Neuronal stem cell (in vitro differentiated cells): ENCODE measurements around the gene LIMS1.
"Not testable (repeated sequence)": the region's sequence is repeated elsewhere in the genome, so short reads cannot be mapped to it uniquely, and the experiment has no call there.

Experiments used
- DNase-seq: peaks from one replicate; pipeline ENCODE4 v3.0.0-alpha.2; 2013; ENCODE audit warnings: low spot score
- H2AFZ ChIP-seq: one replicate; pipeline ENCODE4 v1.6.1; 2013; ENCODE audit warnings: mild to moderate bottlenecking, low read length, inconsistent platforms
- H2AK5ac ChIP-seq: 2 replicates; pipeline ENCODE4 v1.6.1; 2013; ENCODE audit warnings: low read depth, mild to moderate bottlenecking, inconsistent platforms, low read length, moderate library complexity, mixed read lengths
- H2BK120ac ChIP-seq: 2 replicates; pipeline ENCODE4 v1.6.1; 2013; ENCODE audit warnings: low read depth, mild to moderate bottlenecking, inconsistent platforms, low read length, moderate library complexity, mixed read lengths
- H2BK12ac ChIP-seq: one replicate; pipeline ENCODE4 v1.6.1; 2013; ENCODE audit warnings: low read length, inconsistent platforms
- H2BK15ac ChIP-seq: 2 replicates; pipeline ENCODE4 v1.6.1; 2013; ENCODE audit warnings: mild to moderate bottlenecking, low read length, inconsistent platforms, mixed read lengths
- H2BK5ac ChIP-seq: one replicate; pipeline ENCODE4 v1.6.1; 2013; ENCODE audit warnings: inconsistent platforms, mild to moderate bottlenecking, low read length, moderate library complexity
- H3K14ac ChIP-seq: one replicate; pipeline ENCODE4 v1.6.1; 2013; ENCODE audit warnings: low read length, inconsistent platforms
- H3K18ac ChIP-seq: 2 replicates; pipeline ENCODE4 v1.6.1; 2013; ENCODE audit warnings: low read length, inconsistent platforms
- H3K23ac ChIP-seq: 2 replicates; pipeline ENCODE4 v1.6.1; 2013; ENCODE audit warnings: low read depth, mild to moderate bottlenecking, mixed read lengths, low read length, inconsistent platforms; ENCODE audit not compliant: poor library complexity
- H3K27ac ChIP-seq: replicated peaks from 3 replicates; pipeline ENCODE4 v1.5.1; 2013; ENCODE audit warnings: low read length, inconsistent platforms
- H3K27me3 ChIP-seq, 3 experiments: 2 replicates each; pipeline ENCODE4 v1.6.1; 2013; ENCODE audit warnings: low read length in 3 of 3, mild to moderate bottlenecking in 2 of 3, inconsistent platforms in 1 of 3, low read depth in 1 of 3, mixed read lengths in 1 of 3, moderate library complexity in 1 of 3; ENCODE audit not compliant: control insufficient read depth in 3 of 3, insufficient read depth in 3 of 3
- H3K36me3 ChIP-seq, 2 donors: replicated peaks in 1 of 2; 2 replicates each; pipeline ENCODE4 v1.6.1; 2013; ENCODE audit warnings: low read length in 2 of 2; ENCODE audit not compliant: control insufficient read depth in 2 of 2, insufficient read depth in 2 of 2
- H3K4ac ChIP-seq: 2 replicates; pipeline ENCODE4 v1.6.1; 2013; ENCODE audit warnings: inconsistent platforms, mild to moderate bottlenecking, low read length, moderate library complexity
- H3K4me1 ChIP-seq, 2 donors: 1 replicate in 1 of 2; 2 replicates in 1 of 2; pipeline ENCODE4 v1.6.1; 2013; ENCODE audit warnings: low read length in 2 of 2, low read depth in 1 of 2; ENCODE audit not compliant: control insufficient read depth in 2 of 2, insufficient read depth in 1 of 2
- H3K4me2 ChIP-seq: one replicate; pipeline ENCODE4 v1.6.1; 2013; ENCODE audit warnings: mild to moderate bottlenecking, low read length, inconsistent platforms; ENCODE audit not compliant: insufficient read depth, poor library complexity, severe bottlenecking
- H3K4me3 ChIP-seq, 2 donors: 2 replicates each; pipeline ENCODE4 v1.5.1; 2013; ENCODE audit warnings: low read length in 2 of 2, mild to moderate bottlenecking in 2 of 2, inconsistent platforms in 1 of 2, moderate library complexity in 1 of 2
- H3K79me1 ChIP-seq: one replicate; pipeline ENCODE4 v1.6.1; 2013; ENCODE audit warnings: low read depth, mild to moderate bottlenecking, inconsistent platforms, low read length, moderate library complexity
- H3K9ac ChIP-seq: one replicate; pipeline ENCODE4 v1.6.1; 2013; ENCODE audit warnings: mild to moderate bottlenecking, low read depth, low read length, inconsistent platforms; ENCODE audit not compliant: poor library complexity
- H3K9me3 ChIP-seq, 2 donors: replicated peaks in 1 of 2; 2 replicates each; pipeline versions ENCODE3 to v1.6.1; 2013; ENCODE audit warnings: low read length in 2 of 2, mild to moderate bottlenecking in 2 of 2, inconsistent platforms in 1 of 2, low read depth in 1 of 2, mixed read lengths in 1 of 2, moderate library complexity in 1 of 2; ENCODE audit not compliant: control insufficient read depth in 2 of 2, insufficient read depth in 1 of 2
- H4K8ac ChIP-seq: one replicate; pipeline ENCODE4 v1.6.1; 2013; ENCODE audit warnings: low read depth, mild to moderate bottlenecking, inconsistent platforms, low read length, moderate library complexity
- H4K91ac ChIP-seq: one replicate; pipeline ENCODE4 v1.6.1; 2013; ENCODE audit warnings: low read length, low read depth, mild to moderate bottlenecking, inconsistent platforms; ENCODE audit not compliant: poor library complexity
- WGBS, 2 donors: extraction: QIAGEN DNeasy Blood & Tissue Kit; methylation state at CpG; one replicate each; pipeline ENCODE4 v1.1.7; 2013; ENCODE audit warnings: missing lambda C conversion rate in 2 of 2, mixed read lengths in 1 of 2; ENCODE audit not compliant: insufficient read length in 2 of 2, insufficient replicate concordance in 1 of 2; ENCODE audit errors: extremely low coverage in 2 of 2; 5-methylcytosine and 5-hydroxymethylcytosine counted together

Gene LIMS1

GRCh38 chr2:108704871-108705270, 170.6 kb downstream of the LIMS1 start:
- no CpG with 5 or more reads among the region's 1 CpG for WGBS, 2 donors
- H3K27ac ChIP-seq = no peak overlapping the region
- no peak overlapping the region for H2BK12ac ChIP-seq
- no peaks in the 10 kb centered on the region for H3K9me3 ChIP-seq
- no peaks in the 10 kb centered on the region for H3K4me1 ChIP-seq
- H3K79me1 ChIP-seq = no peaks in the 10 kb centered on the region
- no peak overlapping the region for H3K23ac ChIP-seq
- no peak overlapping the region for H3K4me3 ChIP-seq
- no peak for DNase-seq
- no peak overlapping the region for H2AFZ ChIP-seq
- H2AK5ac ChIP-seq = no peak overlapping the region
- no peak overlapping the region for H2BK15ac ChIP-seq
- no peak overlapping the region for H3K14ac ChIP-seq
- H4K91ac ChIP-seq = no peak overlapping the region
- no peak overlapping the region for H3K9ac ChIP-seq
- H4K8ac ChIP-seq = no peak overlapping the region
- no peak overlapping the region for H3K18ac ChIP-seq
- no peak overlapping the region for H3K4ac ChIP-seq
- no peak overlapping the region for H2BK5ac ChIP-seq
- no peaks in the 10 kb centered on the region for H3K36me3 ChIP-seq
- H3K4me2 ChIP-seq = no peak overlapping the region
- H3K27me3 ChIP-seq = no peaks in the 10 kb centered on the region
- H2BK120ac ChIP-seq = no peak overlapping the region

GRCh38 chr2:108707300-108707699, 173.0 kb downstream of the LIMS1 start:
- Histone ChIP-seq H3K14ac (no peak overlapping the region), H3K4ac (no peak overlapping the region), H3K27me3 (no peaks in the 10 kb centered on the region), H3K27ac (no peak overlapping the region), H3K79me1 (no peaks in the 10 kb centered on the region), H2BK12ac (no peak overlapping the region), H3K4me3 (no peak overlapping the region), H2AFZ (no peak overlapping the region), H2BK15ac (no peak overlapping the region), H3K36me3 (no peaks in the 10 kb centered on the region), H4K8ac (no peak overlapping the region), H3K23ac (no peak overlapping the region), H3K4me1 (no peaks in the 10 kb centered on the region), H2BK5ac (no peak overlapping the region), H3K18ac (no peak overlapping the region), H3K9me3 (no peaks in the 10 kb centered on the region), H3K4me2 (no peak overlapping the region), H4K91ac (no peak overlapping the region), H2BK120ac (no peak overlapping the region), H2AK5ac (no peak overlapping the region), H3K9ac (no peak overlapping the region)
- no peak for DNase-seq

GRCh38 chr2:108716971-108717370, 182.7 kb downstream of the LIMS1 start:
- not testable (repeated sequence) for H3K4me2 ChIP-seq

GRCh38 chr2:108719149-108720044, 185.1 kb downstream of the LIMS1 start, which contains the start of gene RANBP2:
Gene RANBP2, plus strand, starts transcription at chr2:108719482. Its CDS starts 125 bp downstream, at chr2:108719607.
- H3K79me1 ChIP-seq = no peaks in the 10 kb centered on the region
- H3K4me1 ChIP-seq = peaks cover 0 to 5% of the 10 kb centered on the region in 2 donors
- H3K9me3 ChIP-seq = no peaks in the 10 kb centered on the region
- H3K14ac ChIP-seq = no peak within 1 kb of the TSS
- H3K36me3 ChIP-seq = no peaks in the 10 kb centered on the region
- peak within 1 kb of the TSS; percentile 89 for H3K23ac ChIP-seq
- H2AK5ac ChIP-seq = no peak within 1 kb of the TSS
- H2BK15ac ChIP-seq = no peak within 1 kb of the TSS
- H3K27me3 ChIP-seq = no peaks in the 10 kb centered on the region
- no CpG with 5 or more reads among the region's 97 CpGs for WGBS, 2 donors
- H3K18ac ChIP-seq = peak within 1 kb of the TSS; percentile 99
- peak within 1 kb of the TSS; percentile 57 for H3K4me2 ChIP-seq
- H3K27ac ChIP-seq = peak within 1 kb of the TSS; percentile 89
- no peak within 1 kb of the TSS for H2BK120ac ChIP-seq
- DNase-seq = peak; percentile 94
- peak within 1 kb of the TSS; percentile 87 for H2BK5ac ChIP-seq
- H4K8ac ChIP-seq = peak within 1 kb of the TSS; percentile 17
- peak within 1 kb of the TSS; percentile 99 for H3K9ac ChIP-seq
- H4K91ac ChIP-seq = no peak within 1 kb of the TSS
- H3K4ac ChIP-seq = no peak within 1 kb of the TSS
- peak within 1 kb of the TSS; percentile 88 to 100 for H3K4me3 ChIP-seq
- peak within 1 kb of the TSS; percentile 22 for H2BK12ac ChIP-seq
- H2AFZ ChIP-seq = peak within 1 kb of the TSS; percentile 91

More at GRCh38 chr2:108716971-108717370, 182.7 kb downstream of the LIMS1 start:
- no CpG with 5 or more reads among the region's 6 CpGs for WGBS, 2 donors
- H3K36me3 ChIP-seq, H2BK5ac ChIP-seq, H3K23ac ChIP-seq, H3K79me1 ChIP-seq, H3K18ac ChIP-seq, DNase-seq, H3K4ac ChIP-seq, H3K9ac ChIP-seq, H2BK15ac ChIP-seq, H3K27ac ChIP-seq, H2BK12ac ChIP-seq, H2BK120ac ChIP-seq, H3K14ac ChIP-seq, H3K4me1 ChIP-seq, H2AK5ac ChIP-seq, H3K27me3 ChIP-seq, H4K8ac ChIP-seq, H3K4me3 ChIP-seq, H3K9me3 ChIP-seq, H4K91ac ChIP-seq: not testable (repeated sequence)
- H2AFZ ChIP-seq = peak overlapping the region; percentile 72
